ENCODE results near the gene ZFAND4.
A peak's percentile ranks its signal among the peaks of the same experiment; 100 is the strongest.
"Not testable (repeated sequence)": the region's sequence is repeated elsewhere in the genome, so short reads cannot be mapped to it uniquely, and the experiment has no call there.

The ZFAND4 gene

GRCh38 chr10:45578384-45578971 is 94.1 kb downstream of the ZFAND4 start:
- no peak overlapping the region for H2BK5ac ChIP-seq (ENCODE audit: low read length)

GRCh38 chr10:45575966-45576597 is 96.5 kb downstream of the ZFAND4 start:
- Histone ChIP-seq H3K4me2 (ENCODE audit: low read length) (no peak overlapping the region), H2BK15ac (replicated peaks; ENCODE audit: low read depth) (peak overlapping the region; percentile 74), H3K27me3 (ENCODE audit: insufficient read depth, low read length, poor library complexity) (no peaks in the 10 kb centered on the region), H2BK5ac (ENCODE audit: low read length) (no peak overlapping the region), H3K18ac (ENCODE audit: low read length) (no peak overlapping the region), H2BK120ac (ENCODE audit: low read depth, low read length) (no peak overlapping the region), H3K4me3 (ENCODE audit: low read length) (no peak overlapping the region), H3K36me3 (ENCODE audit: control insufficient read depth, insufficient read depth, low read length) (no peaks in the 10 kb centered on the region), H3K4ac (ENCODE audit: low read depth, low read length) (no peak overlapping the region), H4K8ac (ENCODE audit: low read depth, low read length) (no peak overlapping the region), H3K56ac (ENCODE audit: low read length) (peak overlapping the region; percentile 37), H3K9ac (ENCODE audit: low read length) (no peak overlapping the region), H3K4me1 (ENCODE audit: control insufficient read depth, low read depth, low read length) (peaks cover 5% of the 10 kb centered on the region), H3K79me1 (ENCODE audit: low read length) (peaks cover 3% of the 10 kb centered on the region), H3K79me2 (ENCODE audit: control insufficient read depth, insufficient read depth, low read length) (no peaks in the 10 kb centered on the region), H2AK5ac (ENCODE audit: low read length) (no peak overlapping the region), H3K27ac (ENCODE audit: low read depth, low read length) (no peak overlapping the region), H4K5ac (ENCODE audit: low read length) (no peak overlapping the region), H3K23ac (ENCODE audit: low read length) (no peak overlapping the region)
- no CpG with 5 or more reads among the region's 3 CpGs for WGBS (ENCODE audit: extremely low coverage, insufficient coverage, low lambda C conversion rate)
- no peak for DNase-seq

More at GRCh38 chr10:45578384-45578971, 94.1 kb downstream of the ZFAND4 start:
- H4K8ac ChIP-seq (ENCODE audit: low read depth, low read length) = no peak overlapping the region
- H3K18ac ChIP-seq (ENCODE audit: low read length) = no peak overlapping the region
- no peak overlapping the region for H3K9ac ChIP-seq (ENCODE audit: low read length)
- H3K27me3 ChIP-seq (ENCODE audit: insufficient read depth, low read length, poor library complexity) = no peaks in the 10 kb centered on the region
- H2BK15ac ChIP-seq (replicated peaks; ENCODE audit: low read depth) = no peak overlapping the region
- no peak overlapping the region for H2BK120ac ChIP-seq (ENCODE audit: low read depth, low read length)
- H3K79me2 ChIP-seq (ENCODE audit: control insufficient read depth, insufficient read depth, low read length) = no peaks in the 10 kb centered on the region
- no peak overlapping the region for H3K27ac ChIP-seq (ENCODE audit: low read depth, low read length)
- H3K79me1 ChIP-seq (ENCODE audit: low read length) = peaks cover 4% of the 10 kb centered on the region
- H3K56ac ChIP-seq (ENCODE audit: low read length) = no peak overlapping the region
- H3K4me2 ChIP-seq (ENCODE audit: low read length) = no peak overlapping the region
- H3K23ac ChIP-seq (ENCODE audit: low read length) = no peak overlapping the region
- no peak overlapping the region for H3K4me3 ChIP-seq (ENCODE audit: low read length)
- no peaks in the 10 kb centered on the region for H3K36me3 ChIP-seq (ENCODE audit: control insufficient read depth, insufficient read depth, low read length)
- H4K5ac ChIP-seq (ENCODE audit: low read length) = no peak overlapping the region
- H3K4me1 ChIP-seq (ENCODE audit: control insufficient read depth, low read depth, low read length) = peaks cover 11% of the 10 kb centered on the region
- no peak overlapping the region for H3K4ac ChIP-seq (ENCODE audit: low read depth, low read length)
- H2AK5ac ChIP-seq (ENCODE audit: low read length) = no peak overlapping the region
- DNase-seq = no peak
- no CpG with 5 or more reads among the region's 2 CpGs for WGBS (ENCODE audit: extremely low coverage, insufficient coverage, low lambda C conversion rate)

- WGBS (ENCODE audit: extremely low coverage, insufficient coverage, low lambda C conversion rate) = no CpG with 5 or more reads among the region's 11 CpGs
- H3K27ac ChIP-seq (ENCODE audit: low read depth, low read length) = not testable (repeated sequence)
Measured at GRCh38 chr10:45575032-45575761, 97.4 kb downstream of the ZFAND4 start.

DNA sequence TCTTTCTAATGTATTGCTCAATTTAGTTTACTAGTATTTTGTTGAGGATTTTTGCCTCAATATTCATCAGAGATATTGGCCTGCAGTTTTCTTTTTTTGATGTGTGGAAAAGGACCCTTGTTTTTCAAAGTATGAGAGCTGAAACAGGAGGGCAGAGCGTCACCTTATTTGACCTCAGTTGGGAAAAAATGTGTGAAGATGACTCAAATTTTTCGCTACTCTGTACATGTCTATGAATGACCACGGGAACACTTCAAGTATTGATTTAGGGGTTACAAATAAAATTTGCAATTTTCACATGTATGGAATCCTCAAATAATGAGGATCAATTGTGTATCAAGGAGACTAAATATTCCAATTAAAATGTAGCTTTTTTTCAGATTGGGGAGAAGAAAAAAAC is 103.1 kb downstream of the ZFAND4 start:
- H3K27me3 ChIP-seq (ENCODE audit: insufficient read depth, low read length, poor library complexity) = no peaks in the 10 kb centered on the region
- no peak overlapping the region for H3K4me2 ChIP-seq (ENCODE audit: low read length)
- H2BK5ac ChIP-seq (ENCODE audit: low read length) = no peak overlapping the region
- no peak overlapping the region for H3K56ac ChIP-seq (ENCODE audit: low read length)
- no peak for DNase-seq
- no peak overlapping the region for H2BK15ac ChIP-seq (replicated peaks; ENCODE audit: low read depth)
- no peak overlapping the region for H3K18ac ChIP-seq (ENCODE audit: low read length)
- WGBS (ENCODE audit: extremely low coverage, insufficient coverage, low lambda C conversion rate) = no CpG with 5 or more reads among the region's 3 CpGs
- H3K4me1 ChIP-seq (ENCODE audit: control insufficient read depth, low read depth, low read length) = no peaks in the 10 kb centered on the region
- H3K36me3 ChIP-seq (ENCODE audit: control insufficient read depth, insufficient read depth, low read length) = no peaks in the 10 kb centered on the region
- H3K23ac ChIP-seq (ENCODE audit: low read length) = no peak overlapping the region
- H2AK5ac ChIP-seq (ENCODE audit: low read length) = no peak overlapping the region
- no peak overlapping the region for H4K5ac ChIP-seq (ENCODE audit: low read length)
- no peak overlapping the region for H3K9ac ChIP-seq (ENCODE audit: low read length)
- no peaks in the 10 kb centered on the region for H3K79me1 ChIP-seq (ENCODE audit: low read length)
- no peak overlapping the region for H2BK120ac ChIP-seq (ENCODE audit: low read depth, low read length)
- no peaks in the 10 kb centered on the region for H3K79me2 ChIP-seq (ENCODE audit: control insufficient read depth, insufficient read depth, low read length)
- no peak overlapping the region for H3K4ac ChIP-seq (ENCODE audit: low read depth, low read length)
- no peak overlapping the region for H4K8ac ChIP-seq (ENCODE audit: low read depth, low read length)
- H3K4me3 ChIP-seq (ENCODE audit: low read length) = no peak overlapping the region
- H3K27ac ChIP-seq (ENCODE audit: low read depth, low read length) = no peak overlapping the region

More at GRCh38 chr10:45575032-45575761, 97.4 kb downstream of the ZFAND4 start:
- DNase-seq = peak; percentile 69
- not testable (repeated sequence) for H3K36me3 ChIP-seq (ENCODE audit: control insufficient read depth, insufficient read depth, low read length); H4K8ac ChIP-seq (ENCODE audit: low read depth, low read length); H3K18ac ChIP-seq (ENCODE audit: low read length); H2AK5ac ChIP-seq (ENCODE audit: low read length); H3K4me2 ChIP-seq (ENCODE audit: low read length); H2BK15ac ChIP-seq (replicated peaks; ENCODE audit: low read depth); H3K56ac ChIP-seq (ENCODE audit: low read length); H2BK5ac ChIP-seq (ENCODE audit: low read length); H3K9ac ChIP-seq (ENCODE audit: low read length); H4K5ac ChIP-seq (ENCODE audit: low read length); H3K4me3 ChIP-seq (ENCODE audit: low read length); H3K79me1 ChIP-seq (ENCODE audit: low read length); H3K23ac ChIP-seq (ENCODE audit: low read length); H3K27me3 ChIP-seq (ENCODE audit: insufficient read depth, low read length, poor library complexity); H2BK120ac ChIP-seq (ENCODE audit: low read depth, low read length); H3K4me1 ChIP-seq (ENCODE audit: control insufficient read depth, low read depth, low read length); H3K79me2 ChIP-seq (ENCODE audit: control insufficient read depth, insufficient read depth, low read length)
- H3K4ac ChIP-seq (ENCODE audit: low read depth, low read length) = peak overlapping the region; percentile 70

GRCh38 chr10:45566415-45566814 is 106.2 kb downstream of the ZFAND4 start:
- Histone ChIP-seq H3K36me3 (ENCODE audit: control insufficient read depth, insufficient read depth, low read length) (no peaks in the 10 kb centered on the region), H4K5ac (ENCODE audit: low read length) (no peak overlapping the region), H3K23ac (ENCODE audit: low read length) (no peak overlapping the region), H3K9ac (ENCODE audit: low read length) (no peak overlapping the region), H3K79me1 (ENCODE audit: low read length) (no peaks in the 10 kb centered on the region), H2BK5ac (ENCODE audit: low read length) (no peak overlapping the region), H3K56ac (ENCODE audit: low read length) (no peak overlapping the region), H3K18ac (ENCODE audit: low read length) (no peak overlapping the region), H3K27me3 (ENCODE audit: insufficient read depth, low read length, poor library complexity) (no peaks in the 10 kb centered on the region), H2BK120ac (ENCODE audit: low read depth, low read length) (no peak overlapping the region), H3K4ac (ENCODE audit: low read depth, low read length) (no peak overlapping the region), H4K8ac (ENCODE audit: low read depth, low read length) (no peak overlapping the region), H3K27ac (ENCODE audit: low read depth, low read length) (no peak overlapping the region), H2BK15ac (replicated peaks; ENCODE audit: low read depth) (no peak overlapping the region), H3K79me2 (ENCODE audit: control insufficient read depth, insufficient read depth, low read length) (no peaks in the 10 kb centered on the region), H3K4me1 (ENCODE audit: control insufficient read depth, low read depth, low read length) (no peaks in the 10 kb centered on the region), H2AK5ac (ENCODE audit: low read length) (no peak overlapping the region), H3K4me3 (ENCODE audit: low read length) (no peak overlapping the region), H3K4me2 (ENCODE audit: low read length) (no peak overlapping the region)
- DNase-seq = no peak
- no CpG with 5 or more reads among the region's 3 CpGs for WGBS (ENCODE audit: extremely low coverage, insufficient coverage, low lambda C conversion rate)

Measured in mesendoderm (in vitro differentiated cells).